HG03039 (cell line): ENCODE results near the gene AGPAT1.
"Not testable (repeated sequence)": the region's sequence is repeated elsewhere in the genome, so short reads cannot be mapped to it uniquely, and the experiment has no call there.

Experiments used
- ATAC-seq: cut with Tn5 transposase; IDR thresholded peaks from one replicate; pipeline ENCODE4 v1.9.1; 2021; ENCODE audit warnings: mild to moderate bottlenecking, moderate library complexity; ENCODE audit not compliant: unreplicated experiment

Gene AGPAT1

GRCh38 chr6:32187725-32188380 is 12.0 kb upstream of the AGPAT1 start:
- ATAC-seq: not testable (repeated sequence)

GRCh38 chr6:32187009-32187709 is 11.3 kb upstream of the AGPAT1 start:
- no peak for ATAC-seq

- ATAC-seq: not testable (repeated sequence)
Observed at GRCh38 chr6:32186151-32186840, 10.4 kb upstream of the AGPAT1 start.

GRCh38 chr6:32185681-32186131 is 9.8 kb upstream of the AGPAT1 start:
- ATAC-seq: not testable (repeated sequence)

- ATAC-seq: no peak
Observed at GRCh38 chr6:32184084-32184640, 8.3 kb upstream of the AGPAT1 start, which contains the start of gene AGER. Gene AGER (minus strand): TSS chr6:32184253. CDS start chr6:32184222, 31 bp downstream.

- no peak for ATAC-seq
Observed at GRCh38 chr6:32183483-32184083, 7.7 kb upstream of the AGPAT1 start.

- no peak for ATAC-seq
Observed at GRCh38 chr6:32183030-32183429, 7.1 kb upstream of the AGPAT1 start.

GRCh38 chr6:32182555-32182981 is 6.7 kb upstream of the AGPAT1 start:
- ATAC-seq: no peak

GRCh38 chr6:32181915-32182529 is 6.1 kb upstream of the AGPAT1 start:
- no peak for ATAC-seq

- no peak for ATAC-seq
Observed at GRCh38 chr6:32181148-32181702, 5.3 kb upstream of the AGPAT1 start.

- no peak for ATAC-seq
Observed at GRCh38 chr6:32179766-32180405, 4.0 kb upstream of the AGPAT1 start.

GRCh38 chr6:32178547-32179440 is 2.9 kb upstream of the AGPAT1 start:
- no peak for ATAC-seq

GRCh38 chr6:32177788-32178546 is 2.1 kb upstream of the AGPAT1 start, which contains the start of gene RNF5:
Gene RNF5 (plus strand): TSS chr6:32178405. CDS start chr6:32178512, 107 bp downstream.
- peak; percentile 70 for ATAC-seq

- peak; percentile 4 for ATAC-seq
Observed at GRCh38 chr6:32177183-32177787, 1.4 kb upstream of the AGPAT1 start.

GRCh38 chr6:32176476-32177182 is 745 bp upstream of the AGPAT1 start:
- ATAC-seq: no peak

GRCh38 chr6:32175322-32175710 is 568 bp downstream of the AGPAT1 start:
- ATAC-seq: no peak

- ATAC-seq: no peak
Observed at GRCh38 chr6:32174416-32174815, 1.5 kb downstream of the AGPAT1 start.
